HG03558 (cell line): Measurements from ENCODE around the gene XAB2.
"Not testable (repeated sequence)": the region's sequence is repeated elsewhere in the genome, so short reads cannot be mapped to it uniquely, and the experiment has no call there.

Experiments
- ATAC-seq: cut with Tn5 transposase; IDR thresholded peaks from one replicate; pipeline ENCODE4 v1.9.1; 2021; ENCODE audit warnings: moderate number of reproducible peaks; ENCODE audit not compliant: unreplicated experiment; ENCODE audit errors: extremely low read depth

XAB2 gene

DNA sequence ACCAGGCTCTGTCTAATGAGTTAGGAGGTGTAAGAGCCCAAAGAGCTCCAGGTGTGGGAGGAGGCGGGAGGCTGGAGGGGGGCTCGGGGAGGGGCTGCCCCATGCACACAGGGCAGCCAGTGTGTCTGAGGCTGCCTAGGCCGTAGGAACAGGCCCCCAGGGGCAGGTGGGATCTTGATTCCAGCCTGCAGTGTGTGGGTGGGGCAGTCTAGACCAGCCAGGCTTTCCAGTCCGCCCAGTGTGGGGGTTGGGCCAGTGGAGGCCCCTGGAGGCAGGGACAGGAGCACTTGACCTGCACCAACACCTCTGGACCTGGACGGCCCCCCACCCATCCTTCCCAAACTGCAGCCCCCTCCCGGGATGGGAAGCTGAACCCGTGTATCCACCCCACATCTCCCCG is 39.1 kb downstream of the XAB2 start:
- no peak for ATAC-seq

- ATAC-seq: no peak
Observed at GRCh38 chr19:7589822-7590221, 39.5 kb downstream of the XAB2 start.

DNA sequence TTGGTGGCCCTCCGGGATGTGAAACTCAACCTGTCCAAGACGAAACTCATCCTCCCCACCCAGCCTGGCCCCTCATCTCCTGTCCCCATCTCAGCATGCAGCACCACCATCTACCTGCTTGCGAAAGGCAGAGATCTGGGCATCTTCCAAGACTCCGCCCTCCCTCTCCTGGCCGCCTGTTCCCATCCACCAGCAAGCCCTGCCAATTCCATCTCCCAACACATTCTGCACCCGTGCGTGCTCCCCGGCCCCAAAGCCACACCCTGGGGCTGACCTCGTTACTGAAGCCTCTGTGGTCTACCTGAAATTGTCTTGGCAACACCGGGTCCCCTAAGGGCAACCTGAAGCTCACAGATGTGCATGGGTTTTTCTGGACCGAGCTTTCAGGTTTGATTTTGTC is 46.9 kb downstream of the XAB2 start:
- ATAC-seq: no peak

DNA sequence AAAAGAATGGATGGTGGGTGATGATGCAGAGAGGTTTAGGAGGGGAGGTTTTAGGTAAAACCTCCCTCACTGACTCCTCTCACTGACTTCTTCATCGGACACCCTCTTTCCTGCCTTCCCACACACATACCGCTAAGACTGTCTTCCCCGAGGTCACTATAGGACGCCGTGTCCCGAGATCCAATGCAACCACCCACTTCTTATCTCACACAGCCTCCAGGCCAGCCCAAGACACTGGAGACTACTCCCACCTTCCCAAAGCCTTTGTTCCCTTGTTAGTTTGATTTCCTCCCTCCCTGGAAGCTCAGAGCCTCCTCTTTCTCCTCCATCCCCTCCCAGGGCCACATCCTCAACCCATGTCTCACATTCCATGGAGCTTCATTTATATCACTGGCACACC is 50.2 kb downstream of the XAB2 start:
- ATAC-seq: no peak

GRCh38 chr19:7578127-7578526 is 51.2 kb downstream of the XAB2 start:
- no peak for ATAC-seq

- not testable (repeated sequence) for ATAC-seq
Observed at GRCh38 chr19:7577422-7577821, 51.9 kb downstream of the XAB2 start.

DNA sequence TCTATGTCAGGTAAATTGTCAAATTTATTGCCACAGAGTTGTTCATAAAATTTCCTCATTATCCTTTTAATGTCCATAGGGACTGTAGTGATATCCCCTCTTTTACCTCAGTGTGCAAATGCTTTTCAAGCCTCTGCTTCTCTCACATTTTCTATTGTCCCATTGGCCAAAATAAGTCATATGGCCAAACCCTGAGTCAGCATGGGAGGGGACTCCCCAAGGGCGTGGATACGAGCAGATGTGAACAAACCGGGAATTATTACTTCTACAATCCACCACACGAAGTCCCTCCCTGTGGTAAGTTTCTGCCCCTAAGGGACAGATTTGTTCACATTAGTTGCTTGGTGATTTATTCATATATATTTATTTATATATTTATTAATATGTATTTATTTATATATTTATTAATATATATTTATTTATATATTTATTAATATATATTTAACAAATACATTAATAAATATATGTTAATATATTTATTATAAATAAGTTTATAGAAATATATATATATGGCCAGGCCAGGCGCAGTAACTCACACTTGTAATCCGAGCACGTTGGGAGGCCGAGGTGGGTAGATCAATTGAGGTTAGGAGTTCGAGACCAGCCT is 53.8 kb downstream of the XAB2 start:
- ATAC-seq: no peak

DNA sequence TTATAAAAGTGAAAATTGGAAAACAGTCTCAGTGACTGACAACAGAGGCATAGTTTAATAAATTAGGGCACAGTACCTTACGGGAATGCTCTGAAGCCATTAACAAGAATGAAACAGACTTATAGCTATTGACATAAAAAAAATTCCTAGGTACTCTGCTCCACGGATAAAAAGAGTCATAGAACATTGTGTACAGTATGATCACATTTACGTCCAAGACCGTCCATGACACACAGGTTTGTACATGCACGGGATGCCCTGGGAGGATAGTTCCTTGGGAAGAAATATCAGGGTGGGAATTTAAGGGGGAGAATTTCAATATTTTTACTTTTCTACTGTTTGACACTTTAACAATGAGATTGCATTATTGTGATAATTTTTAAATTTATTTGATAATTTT is 58.6 kb downstream of the XAB2 start:
- no peak for ATAC-seq
